Activated CD4-positive, alpha-beta T cell treated with anti-CD3 and anti-CD28 coated beads, Interleukin-2, Interleukin-4, amounts not matched to agents 100 ng/mL and 50 ng/mL, durations not matched to agents 16 hours and 8 hours (primary cell): ENCODE measurements around the gene SRSF5.

Experiments used
- DNase-seq: peaks from one replicate; pipeline ENCODE4 v3.0.0-alpha.2; 2020; ENCODE audit warnings: low spot score

SRSF5 gene

DNA sequence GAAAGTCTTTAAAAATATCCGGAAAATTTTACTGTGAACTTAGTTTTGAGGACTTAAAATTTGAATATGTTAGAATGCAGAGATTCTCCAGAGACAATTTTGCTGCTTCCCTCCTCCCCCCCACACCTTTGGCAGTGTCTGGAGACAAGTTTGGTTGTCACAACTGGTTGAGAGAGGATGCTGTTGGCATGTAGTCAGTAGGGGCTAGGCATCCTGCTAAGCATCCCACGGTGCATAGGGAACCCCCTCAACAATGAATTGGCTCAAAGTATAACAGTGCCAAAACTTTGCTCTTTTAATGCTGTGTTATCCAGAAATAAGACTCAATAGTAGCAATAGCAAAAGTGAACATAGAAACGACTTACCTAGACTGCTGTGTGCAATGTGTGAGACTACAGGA lies 3.6 kb downstream of the SRSF5 start:
- no peak for DNase-seq

DNA sequence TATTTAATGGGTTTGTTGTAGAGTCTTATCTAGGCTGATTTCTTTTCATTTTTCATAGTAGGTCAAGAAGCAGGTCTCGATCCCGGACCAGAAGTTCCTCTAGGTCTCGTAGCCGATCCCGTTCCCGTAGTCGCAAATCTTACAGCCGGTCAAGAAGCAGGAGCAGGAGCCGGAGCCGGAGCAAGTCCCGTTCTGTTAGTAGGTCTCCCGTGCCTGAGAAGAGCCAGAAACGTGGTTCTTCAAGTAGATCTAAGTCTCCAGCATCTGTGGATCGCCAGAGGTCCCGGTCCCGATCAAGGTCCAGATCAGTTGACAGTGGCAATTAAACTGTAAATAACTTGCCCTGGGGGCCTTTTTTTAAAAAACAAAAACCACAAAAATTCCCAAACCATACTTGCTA lies 4.2 kb downstream of the SRSF5 start:
- no peak for DNase-seq

DNA sequence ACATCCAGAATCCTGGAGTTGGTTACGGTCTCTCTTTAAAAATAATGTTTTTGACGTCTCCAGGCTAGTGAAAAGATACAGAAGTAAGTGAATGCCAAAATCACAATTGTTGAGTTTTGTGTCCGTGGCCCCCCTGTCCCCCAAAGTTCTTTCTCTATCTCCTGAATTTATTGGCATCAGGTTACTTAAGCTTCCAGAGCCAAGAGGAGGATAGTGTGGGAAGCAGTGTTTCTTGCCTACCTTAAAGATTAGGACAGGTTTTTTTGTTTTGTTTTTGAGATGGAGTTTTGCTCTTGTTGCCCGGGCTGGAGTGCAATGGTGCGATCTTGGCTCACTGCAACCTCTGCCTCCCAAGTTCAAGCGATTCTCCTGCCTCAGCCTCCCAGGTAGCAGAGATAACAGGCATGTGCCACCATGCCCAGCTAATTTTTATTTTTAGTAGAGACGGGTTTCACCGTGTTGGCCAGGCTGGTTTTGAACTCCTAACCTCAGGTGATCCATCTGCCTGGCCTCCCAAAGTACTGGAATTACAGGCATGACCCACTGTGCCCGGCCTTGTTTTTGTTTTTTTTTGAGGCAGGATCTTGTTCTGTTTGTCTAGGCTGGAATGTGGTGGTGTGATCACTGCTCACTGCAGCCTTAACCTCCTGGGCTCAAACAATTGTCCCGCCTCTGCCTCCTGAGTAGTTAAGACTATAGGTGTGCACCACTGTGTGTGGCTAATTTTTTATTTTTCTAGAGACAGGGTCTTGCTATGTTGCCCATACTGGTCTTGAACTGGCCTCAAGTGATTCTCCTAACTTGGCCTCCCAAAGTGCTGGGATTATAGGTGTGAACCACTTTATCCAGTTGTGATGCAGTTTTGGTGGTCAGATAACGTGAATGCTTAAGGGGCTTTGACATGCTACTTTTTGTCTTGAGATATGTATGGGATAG lies 5.4 kb downstream of the SRSF5 start:
- DNase-seq: no peak

DNA sequence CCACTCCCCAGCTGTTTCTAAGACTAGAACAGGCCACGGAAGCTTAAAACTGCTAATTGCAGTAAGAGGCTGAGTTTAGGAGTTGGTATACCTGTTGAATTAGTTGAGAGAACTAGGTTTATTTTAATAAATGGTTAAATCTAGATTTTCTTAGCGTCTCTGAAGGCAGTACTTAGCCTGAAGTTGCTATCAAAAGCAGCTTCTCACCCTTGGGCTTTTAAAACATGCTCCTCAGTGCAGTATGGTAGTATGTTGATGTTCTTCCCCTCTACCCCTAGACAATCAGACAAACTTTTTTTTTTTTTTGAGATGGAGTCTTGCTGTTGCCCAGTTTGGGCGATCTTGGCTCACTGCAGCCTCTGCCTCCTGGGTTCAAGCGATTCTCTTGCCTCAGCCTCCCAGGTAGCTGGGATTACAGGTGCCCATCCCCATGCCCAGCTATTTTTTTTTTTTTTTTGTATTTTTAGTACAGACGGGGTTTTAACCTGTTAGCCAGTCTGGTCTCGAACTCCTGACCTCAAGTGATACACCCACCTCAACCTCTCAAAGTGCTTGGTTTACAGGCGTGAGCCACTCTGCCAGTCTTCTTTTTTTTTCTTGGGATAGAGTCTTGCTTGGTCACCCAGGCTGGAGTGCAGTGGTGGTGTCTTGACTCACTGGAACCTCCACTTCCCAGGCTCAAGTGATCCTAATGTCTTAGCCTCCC lies 6.8 kb downstream of the SRSF5 start:
- no peak for DNase-seq

DNA sequence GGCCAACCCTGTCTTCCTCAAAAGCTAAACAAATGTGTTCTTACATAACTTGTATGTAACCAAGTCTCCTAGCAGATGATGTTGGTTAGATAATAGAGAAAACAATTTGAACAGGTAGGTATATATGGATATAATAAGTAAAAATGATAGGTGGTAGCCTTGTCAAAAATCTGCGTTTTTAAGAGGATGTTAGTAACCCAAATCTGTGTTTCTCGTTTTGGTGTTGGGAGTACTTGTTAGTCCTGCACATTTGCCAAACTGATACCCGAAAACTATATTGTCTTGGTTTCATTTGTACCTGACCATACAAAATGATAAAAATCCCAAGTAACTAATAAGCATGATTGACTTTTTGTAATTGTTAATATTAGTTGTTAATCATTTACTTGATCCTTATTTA lies 8.1 kb downstream of the SRSF5 start:
- no peak for DNase-seq

DNA sequence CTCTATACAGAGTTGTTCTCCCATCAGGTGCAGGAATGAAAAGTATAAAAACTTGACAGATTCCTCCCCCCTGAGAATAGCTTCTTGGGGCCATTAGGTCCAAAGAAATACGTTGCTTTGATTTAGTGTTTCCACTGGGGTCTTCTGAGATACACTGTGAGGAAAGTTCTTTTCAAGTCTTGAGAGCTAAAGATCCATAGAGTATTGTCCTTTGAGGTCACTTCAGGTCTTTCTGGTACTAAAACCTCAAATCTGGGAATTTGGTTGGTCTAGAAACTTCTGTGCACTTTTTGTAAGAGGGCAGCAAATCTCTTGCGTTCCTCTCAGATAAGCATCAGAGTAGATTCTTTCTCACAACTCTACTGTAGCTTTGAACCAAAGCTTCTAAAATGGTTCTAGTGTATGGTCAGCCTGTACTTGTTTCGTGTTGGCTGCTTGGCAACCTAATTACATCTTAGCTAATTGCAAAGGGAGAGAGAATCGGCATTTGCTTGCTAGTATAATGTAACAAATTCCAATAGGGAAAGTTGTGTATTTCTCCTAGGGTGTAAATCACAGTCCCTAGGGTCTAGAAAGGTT lies 10.0 kb downstream of the SRSF5 start:
- no peak for DNase-seq

DNA sequence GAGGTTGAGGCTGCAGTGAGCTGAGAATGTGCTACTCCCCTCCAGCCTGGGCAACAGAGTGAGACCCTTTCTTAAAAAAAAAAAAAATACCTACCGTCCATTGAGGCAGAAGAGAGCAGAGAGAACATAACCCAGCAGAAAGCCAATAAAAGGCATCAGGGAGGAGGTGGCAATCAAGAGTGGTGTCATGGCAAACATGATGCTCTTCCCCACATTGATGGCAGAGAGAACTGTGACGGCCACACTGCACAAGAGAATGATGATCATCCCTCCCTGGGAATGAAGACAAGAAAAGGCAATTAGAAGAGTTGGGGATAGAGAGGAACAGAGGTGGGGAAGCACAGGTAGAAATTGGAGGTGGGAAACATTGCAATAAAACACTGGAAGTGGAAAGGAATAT lies 12.1 kb downstream of the SRSF5 start:
- no peak for DNase-seq

DNA sequence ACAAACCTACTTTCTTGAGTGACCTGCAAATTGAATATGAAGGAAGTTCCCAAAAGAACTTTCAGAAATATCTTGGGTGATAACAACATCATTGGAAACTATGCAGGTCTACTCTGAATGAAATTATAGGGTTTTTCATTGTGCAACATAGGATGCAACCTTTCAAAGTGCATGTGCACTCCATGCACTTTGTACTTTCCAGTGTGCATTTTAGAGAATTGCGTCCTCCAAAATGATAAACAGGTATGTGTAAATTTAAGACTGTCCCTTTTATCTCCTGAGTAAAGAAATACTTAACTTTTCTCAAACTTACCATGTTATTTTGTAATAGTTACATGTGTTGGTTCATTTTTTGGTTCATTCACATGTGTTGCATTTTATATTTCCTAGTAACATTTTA lies 13.2 kb downstream of the SRSF5 start:
- DNase-seq: no peak

DNA sequence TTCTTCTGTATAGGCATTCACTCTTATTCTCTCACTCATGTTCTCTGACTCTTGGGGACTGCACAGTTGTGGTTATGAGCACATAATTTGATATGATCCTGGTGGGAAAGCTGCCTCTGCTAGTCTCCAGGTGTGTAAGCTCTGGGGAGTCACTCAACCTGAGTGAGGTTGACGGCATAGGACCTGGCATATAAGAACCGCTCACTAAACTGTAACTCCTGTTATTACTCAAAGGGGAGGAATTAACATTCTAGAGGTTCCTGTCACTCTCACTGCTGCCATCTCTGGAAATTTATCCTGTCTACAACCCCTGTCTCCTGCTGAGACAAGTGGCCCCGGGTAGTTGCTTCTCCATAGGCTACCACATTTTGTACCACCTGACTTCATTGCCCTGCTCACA lies 14.0 kb downstream of the SRSF5 start:
- DNase-seq: no peak

DNA sequence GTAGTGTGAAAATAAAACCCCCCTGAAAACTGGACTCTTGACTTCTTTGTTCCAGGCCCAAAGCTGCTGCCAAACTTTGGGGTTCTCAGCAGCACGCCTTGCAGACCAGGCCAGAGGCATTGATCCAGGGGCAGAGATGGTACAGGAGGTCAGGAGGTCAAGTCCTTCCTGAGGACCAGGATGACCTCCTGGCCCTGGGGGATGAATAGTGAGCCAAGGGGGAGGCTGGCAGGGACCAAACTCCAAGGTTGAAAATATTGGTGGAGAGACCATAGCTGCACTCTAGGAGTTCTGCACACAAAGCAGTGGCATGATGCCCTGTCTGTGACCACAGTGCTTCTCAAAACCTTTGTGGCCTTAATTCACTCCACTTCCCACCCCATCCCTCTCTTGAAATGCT lies 18.0 kb downstream of the SRSF5 start:
- no peak for DNase-seq

DNA sequence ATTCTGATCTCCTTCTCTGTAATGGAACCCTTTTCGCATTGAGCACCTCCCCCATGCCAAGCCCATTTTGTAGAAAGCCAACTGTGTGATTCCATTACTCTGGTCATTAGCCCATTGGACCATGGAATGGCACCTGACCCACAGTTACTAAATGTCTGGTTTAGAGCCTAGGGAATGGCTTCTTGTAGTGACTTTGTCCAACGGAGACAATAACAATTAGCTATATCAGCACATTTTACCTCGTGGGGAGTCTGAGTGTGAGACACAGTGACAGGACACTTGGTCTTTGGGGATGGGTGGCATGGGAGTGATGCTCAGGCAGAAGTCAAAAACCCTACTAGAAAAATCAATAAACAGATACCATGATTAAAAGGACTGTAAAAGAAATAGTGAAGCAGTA lies 19.7 kb downstream of the SRSF5 start:
- DNase-seq: no peak

DNA sequence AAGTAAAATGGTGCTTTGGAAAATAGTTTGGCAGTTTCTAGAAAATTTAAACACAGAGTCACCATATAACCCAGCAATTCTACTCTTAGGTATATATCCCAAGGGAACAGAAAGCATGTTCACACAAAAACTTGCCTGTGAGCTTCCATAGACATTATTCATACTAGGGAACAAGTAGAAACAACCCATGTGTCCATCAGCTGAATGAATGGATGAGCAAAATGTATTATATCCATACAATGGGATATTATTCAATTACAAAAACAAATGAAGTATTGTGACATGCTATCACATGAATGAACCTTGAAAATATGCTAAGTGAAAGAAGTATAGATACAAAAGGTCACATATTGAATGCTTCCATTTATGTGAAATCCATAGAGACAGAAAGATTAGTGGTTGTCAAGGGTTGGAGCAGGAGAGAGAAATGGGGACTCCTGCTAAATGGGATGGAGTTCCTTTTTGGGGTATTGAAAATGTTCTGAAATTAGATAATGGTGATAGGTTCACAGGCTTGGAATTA lies 22.2 kb downstream of the SRSF5 start:
- DNase-seq: no peak

DNA sequence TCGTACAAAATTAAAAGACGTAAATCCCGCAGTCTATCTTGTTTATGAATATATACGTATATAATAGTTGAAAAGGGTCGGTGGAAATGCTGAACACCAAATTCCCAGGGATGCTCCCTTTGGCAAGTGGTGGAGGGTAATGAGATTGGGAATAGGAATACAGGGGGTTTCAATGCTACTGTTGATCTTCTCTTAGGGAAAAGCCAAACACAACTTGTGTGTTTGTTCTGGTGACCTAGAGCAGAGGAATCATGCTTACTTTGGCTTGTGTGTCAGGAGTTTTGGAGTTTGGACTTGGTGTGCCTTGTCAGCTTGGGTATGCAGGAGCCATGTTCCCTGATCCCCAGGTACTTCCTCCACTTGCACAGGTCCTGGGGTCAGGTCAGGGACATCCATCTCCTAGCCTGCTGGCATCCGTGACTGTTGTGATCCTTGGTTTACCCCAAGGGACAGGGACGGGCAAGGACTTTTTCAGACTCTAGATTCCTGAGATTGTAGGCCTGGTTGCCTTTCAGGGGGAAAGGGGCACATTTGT lies 26.0 kb downstream of the SRSF5 start:
- DNase-seq: no peak

DNA sequence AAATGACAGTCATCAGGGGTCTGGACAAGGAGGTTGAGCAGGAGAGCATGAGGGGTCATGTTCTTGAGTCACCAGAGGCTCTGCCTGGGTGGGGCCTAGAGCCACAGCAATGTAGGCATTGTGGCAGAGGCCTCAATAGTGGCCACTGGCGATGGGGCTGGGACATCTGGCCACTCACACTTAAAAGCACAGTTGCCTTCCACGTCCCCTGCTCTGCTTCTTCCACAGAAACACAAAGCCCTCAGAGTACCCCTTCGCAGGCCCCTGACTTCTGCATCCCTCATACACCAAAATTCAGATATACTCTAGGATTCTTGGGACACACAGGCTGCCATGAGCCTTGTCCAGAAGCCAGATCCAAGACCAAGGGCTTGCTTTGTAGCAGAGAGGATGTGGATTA lies 27.8 kb downstream of the SRSF5 start:
- no peak for DNase-seq

DNA sequence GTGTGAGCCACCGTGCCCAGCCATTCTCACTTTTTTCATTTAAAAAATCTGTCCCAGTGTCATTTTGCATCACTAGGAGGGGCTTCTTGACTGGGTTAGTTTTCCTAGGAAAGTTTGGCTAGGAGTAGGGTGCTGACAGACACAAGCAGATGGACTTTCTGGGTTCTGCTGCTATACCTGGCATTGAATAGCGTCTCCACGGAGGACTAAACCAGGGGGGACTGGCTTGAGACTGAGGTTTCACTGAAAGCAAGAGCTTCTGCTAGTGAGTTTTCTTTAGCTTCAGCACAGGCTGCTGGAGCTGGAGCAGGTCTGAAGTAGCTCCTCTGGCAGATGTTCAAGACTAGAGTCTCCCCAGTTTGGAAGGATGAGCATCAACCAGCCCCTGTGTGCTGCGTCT lies 28.7 kb downstream of the SRSF5 start:
- DNase-seq: no peak

DNA sequence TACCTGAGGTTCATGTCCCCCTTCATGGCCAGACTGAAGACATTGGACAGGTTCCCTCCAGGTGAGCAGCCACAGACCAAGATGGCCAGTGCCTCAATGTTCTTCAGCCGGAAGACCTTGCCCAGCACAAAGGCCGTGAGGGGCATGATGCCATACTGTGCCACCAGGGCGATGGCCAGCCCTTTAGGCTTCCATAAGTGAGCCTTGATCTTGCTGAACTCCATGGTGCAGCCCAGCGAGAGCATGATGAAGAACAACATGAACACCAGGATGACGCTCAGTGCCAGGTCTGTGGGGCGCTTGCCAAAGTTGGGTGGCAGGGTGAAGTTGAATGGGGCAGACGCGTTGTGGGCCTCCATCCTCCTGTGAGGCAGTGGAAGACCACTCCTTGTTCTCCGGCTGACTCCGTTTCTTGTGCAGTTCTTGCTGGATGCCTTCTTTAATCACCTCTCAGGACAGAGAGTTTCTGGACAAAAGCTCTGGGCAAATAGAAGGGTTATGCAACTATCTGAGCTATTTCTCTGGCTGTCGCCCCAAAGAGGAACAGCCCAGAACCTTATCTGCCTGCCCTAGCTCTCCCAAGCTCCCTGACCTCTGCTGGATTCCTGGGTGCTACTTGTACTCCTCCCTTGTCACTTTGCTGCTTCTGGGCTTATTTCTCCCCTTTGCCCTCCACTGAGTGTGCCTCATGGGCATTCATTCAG lies 30.0 kb downstream of the SRSF5 start, which contains the start of gene SLC10A1:
SLC10A1 (minus strand) TSS at position 445 of the 704 bp plus-strand sequence; CDS start at position 359, 86 bp downstream.
- DNase-seq: no peak

DNA sequence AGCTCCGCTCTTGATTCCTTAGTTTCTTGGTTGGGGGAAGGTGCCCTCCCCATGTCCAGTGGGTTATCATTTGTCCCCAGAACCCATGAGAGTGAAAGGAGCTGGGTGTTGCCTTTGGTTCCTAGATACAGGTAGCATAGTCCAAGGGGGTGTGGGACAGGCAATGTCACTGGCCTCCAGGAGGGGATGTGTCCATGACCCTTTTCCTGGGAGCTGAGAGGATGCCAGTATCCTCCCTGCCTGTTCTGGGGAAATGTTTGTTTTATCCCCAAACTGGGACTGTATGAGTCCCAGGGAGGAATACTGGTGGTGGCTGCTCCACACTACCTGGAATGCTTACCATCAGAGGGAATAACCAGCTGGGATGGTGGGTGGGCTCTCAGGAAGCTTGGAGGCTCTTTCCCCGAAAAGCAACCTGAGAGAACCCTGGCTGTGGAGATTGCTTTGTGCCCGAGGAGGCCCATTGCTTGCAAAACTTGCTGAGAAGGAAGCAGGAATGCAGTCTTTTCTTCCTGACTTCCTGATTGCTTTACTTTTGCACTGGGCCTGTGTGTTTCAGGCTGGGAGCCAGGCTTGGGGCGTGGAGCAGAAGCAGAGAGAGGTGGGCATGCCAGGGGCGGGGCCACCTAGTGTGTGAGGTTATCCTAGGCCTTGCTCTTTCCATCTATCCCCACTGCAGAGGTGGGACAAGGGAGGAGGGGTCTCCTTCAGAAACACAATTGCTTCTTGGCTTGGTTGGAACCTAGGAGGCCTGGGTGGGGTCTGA lies 30.8 kb downstream of the SRSF5 start:
- DNase-seq: no peak

DNA sequence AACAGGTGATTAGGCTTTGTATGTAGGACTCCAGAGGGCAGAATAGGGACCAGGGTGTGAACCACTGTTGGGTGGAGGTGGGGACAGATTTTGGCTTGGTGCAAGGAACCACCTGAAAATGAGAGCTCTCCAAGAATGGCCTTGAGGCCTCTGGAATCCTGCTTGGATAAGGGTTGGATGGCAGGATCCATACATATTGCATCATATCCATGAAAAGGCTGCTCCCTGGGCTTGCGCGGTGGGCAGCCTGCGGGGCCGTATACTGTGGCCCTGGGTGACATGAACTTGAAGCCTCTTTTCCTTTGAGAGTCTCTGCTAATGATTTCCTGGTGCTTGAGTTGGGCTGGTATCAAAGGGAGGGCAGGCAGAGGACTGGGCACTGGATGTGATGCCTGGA lies 31.4 kb downstream of the SRSF5 start:
- DNase-seq: no peak

DNA sequence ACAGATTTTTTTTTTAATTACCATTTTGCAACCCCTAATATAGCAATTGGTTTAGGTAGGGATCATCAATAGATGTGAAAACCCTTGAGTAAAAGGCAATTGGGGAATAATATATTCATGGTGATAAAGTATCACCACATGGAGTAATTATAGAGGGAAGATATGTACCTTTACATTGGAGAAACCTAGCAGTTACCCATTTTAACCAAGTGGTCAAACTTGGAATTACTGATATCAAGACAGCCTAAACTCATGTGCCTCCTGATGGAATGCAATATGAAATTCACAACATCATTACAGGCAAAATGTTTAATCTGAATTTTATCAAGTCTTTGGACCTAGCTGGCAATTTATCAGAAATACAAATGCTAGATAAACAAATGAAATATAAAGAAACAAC lies 36.8 kb downstream of the SRSF5 start:
- no peak for DNase-seq

DNA sequence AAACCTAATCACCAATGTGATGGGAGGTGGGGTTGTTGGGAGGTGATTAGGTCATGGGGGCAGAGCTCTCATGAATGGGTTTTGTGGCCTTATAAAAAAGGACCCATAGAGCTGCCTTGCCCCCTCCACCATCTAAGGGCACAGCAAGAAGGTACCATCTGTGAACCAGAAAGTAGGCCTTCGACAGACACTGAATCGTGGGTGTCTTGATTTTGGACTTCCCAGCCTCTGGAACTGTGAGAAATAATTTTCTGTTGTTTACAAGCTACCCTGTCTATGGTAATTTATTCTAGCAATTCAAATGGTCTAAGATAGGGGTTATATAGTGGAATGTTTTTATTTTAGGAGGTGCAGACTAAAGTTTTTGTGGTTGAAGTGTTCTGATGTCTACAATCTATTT lies 38.0 kb downstream of the SRSF5 start:
- DNase-seq: no peak

DNA sequence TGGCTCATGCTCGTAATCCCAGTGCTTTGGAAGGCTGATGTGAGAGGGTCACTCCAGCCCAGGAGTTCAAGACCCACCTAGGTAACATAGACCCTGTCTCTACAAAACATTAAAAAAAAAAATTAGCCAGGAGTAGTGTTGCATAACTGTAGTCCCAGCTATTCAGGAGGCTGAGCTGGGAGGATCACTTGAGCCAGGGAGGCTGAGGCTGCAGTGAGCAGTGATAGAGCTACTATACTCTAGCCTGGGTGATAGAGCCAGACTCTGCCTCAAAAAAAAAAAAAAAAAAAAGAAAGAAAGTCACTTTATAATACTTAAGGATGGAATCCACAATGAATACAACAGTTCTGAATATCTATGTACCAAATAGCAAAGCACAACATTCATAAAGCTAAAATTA lies 40.2 kb downstream of the SRSF5 start:
- DNase-seq: no peak
